ENCODE results near the gene GPBAR1. TPM values are rescaled to one million over a fixed set of nuclear protein-coding genes. Genes with fewer than 3 reads are reported as not detected.

The GPBAR1 gene
- 0.41 and 0.87 TPM in 2 replicates for total RNA-seq

- Mint-ChIP-seq H3K4me3 (ENCODE audit: low read depth) (no peak within 1 kb of the TSS), H3K9me3 (no peaks in the 10 kb centered on the region), H3K4me1 (ENCODE audit: low read depth) (peaks cover 16% of the 10 kb centered on the region), H3K27ac (peak within 1 kb of the TSS; percentile 39), H3K36me3 (ENCODE audit: low read depth) (peaks cover 21% of the 10 kb centered on the region), H3K27me3 (ENCODE audit: low read depth) (no peaks in the 10 kb centered on the region)
- intact Hi-C loops (cut with micrococcal nuclease): no loop called here
- DNase-seq (ENCODE audit: low spot score): no peak
Measured at GRCh38 chr2:218260742-218261422, at the start of gene GPBAR1. TSS of gene GPBAR1 (plus strand) at chr2:218261015. CDS start at chr2:218262725, 1,710 bp downstream.

GRCh38 chr2:218214116-218214515, 46.7 kb upstream of the GPBAR1 start:
- peaks cover 19% of the 10 kb centered on the region for H3K4me1 Mint-ChIP-seq (ENCODE audit: low read depth)
- peaks cover 34% of the 10 kb centered on the region for H3K36me3 Mint-ChIP-seq (ENCODE audit: low read depth)
- H3K4me3 Mint-ChIP-seq (ENCODE audit: low read depth): no peak overlapping the region
- intact Hi-C loops (cut with micrococcal nuclease): no loop called here
- peaks cover 8% of the 10 kb centered on the region for H3K27me3 Mint-ChIP-seq (ENCODE audit: low read depth)
- no peak overlapping the region for H3K27ac Mint-ChIP-seq
- DNase-seq (ENCODE audit: low spot score): no peak
- H3K9me3 Mint-ChIP-seq: peaks cover 18% of the 10 kb centered on the region

GRCh38 chr2:218216336-218216673, 44.5 kb upstream of the GPBAR1 start:
- intact Hi-C loops (cut with micrococcal nuclease): loop anchor here (5.0 kb wide), 1 partner anchor 1171 kb away; the partner anchor contains the start of gene DNPEP
- H3K27ac Mint-ChIP-seq: peak overlapping the region; percentile 91
- H3K27me3 Mint-ChIP-seq (ENCODE audit: low read depth): peaks cover 2% of the 10 kb centered on the region
- peaks cover 44% of the 10 kb centered on the region for H3K36me3 Mint-ChIP-seq (ENCODE audit: low read depth)
- peaks cover 30% of the 10 kb centered on the region for H3K4me1 Mint-ChIP-seq (ENCODE audit: low read depth)
- peaks cover 4% of the 10 kb centered on the region for H3K9me3 Mint-ChIP-seq
- DNase-seq (ENCODE audit: low spot score): no peak
- peak overlapping the region; percentile 89 for H3K4me3 Mint-ChIP-seq (ENCODE audit: low read depth)

- Mint-ChIP-seq H3K36me3 (ENCODE audit: low read depth) (peaks cover 49% of the 10 kb centered on the region), H3K27ac (peak within 1 kb of the TSS; percentile 95), H3K27me3 (ENCODE audit: low read depth) (peaks cover 2% of the 10 kb centered on the region)
Measured at GRCh38 chr2:218216674-218217359, 44.0 kb upstream of the GPBAR1 start, which contains the start of gene ARPC2. TSS of gene ARPC2 (plus strand) at chr2:218217189. CDS start at chr2:218217471, 282 bp downstream.

GRCh38 chr2:218217360-218218267, 43.2 kb upstream of the GPBAR1 start:
- DNase-seq (ENCODE audit: low spot score): peak; percentile 61
- Mint-ChIP-seq H3K27ac (peak overlapping the region; percentile 95), H3K27me3 (ENCODE audit: low read depth) (no peaks in the 10 kb centered on the region), H3K4me3 (ENCODE audit: low read depth) (peak overlapping the region; percentile 89), H3K4me1 (ENCODE audit: low read depth) (peaks cover 39% of the 10 kb centered on the region), H3K9me3 (no peaks in the 10 kb centered on the region), H3K36me3 (ENCODE audit: low read depth) (peaks cover 55% of the 10 kb centered on the region)
- intact Hi-C loops (cut with micrococcal nuclease): loop anchor here (1.0 to 5.0 kb wide), 8 partner anchors 12 to 1170 kb away; partner anchors contain the start of genes AAMP, CNOT9, DNPEP and PNKD

More at GRCh38 chr2:218216674-218217359, 44.0 kb upstream of the GPBAR1 start, which contains the start of gene ARPC2:
- peak; percentile 95 for DNase-seq (ENCODE audit: low spot score)
- peaks cover 35% of the 10 kb centered on the region for H3K4me1 Mint-ChIP-seq (ENCODE audit: low read depth)
- H3K4me3 Mint-ChIP-seq (ENCODE audit: low read depth): peak within 1 kb of the TSS; percentile 89
- intact Hi-C loops (cut with micrococcal nuclease): loop anchor here (1.0 to 5.0 kb wide), 3 partner anchors 53 to 1170 kb away; partner anchors contain the start of genes AAMP, CNOT9, DNPEP and PNKD
- H3K9me3 Mint-ChIP-seq: peaks cover 3% of the 10 kb centered on the region

- Mint-ChIP-seq H3K27ac (peak overlapping the region; percentile 95), H3K4me1 (ENCODE audit: low read depth) (peaks cover 49% of the 10 kb centered on the region), H3K36me3 (ENCODE audit: low read depth) (peaks cover 61% of the 10 kb centered on the region), H3K4me3 (ENCODE audit: low read depth) (peak overlapping the region; percentile 89), H3K9me3 (no peaks in the 10 kb centered on the region), H3K27me3 (ENCODE audit: low read depth) (no peaks in the 10 kb centered on the region)
- intact Hi-C loops (cut with micrococcal nuclease): loop anchor here (1.0 to 5.0 kb wide), 6 partner anchors 11 to 1169 kb away; partner anchors contain the start of gene DNPEP
- no peak for DNase-seq (ENCODE audit: low spot score)
Measured at GRCh38 chr2:218218268-218219185, 42.3 kb upstream of the GPBAR1 start.

- Mint-ChIP-seq H3K4me1 (ENCODE audit: low read depth) (peaks cover 56% of the 10 kb centered on the region), H3K27ac (peak overlapping the region; percentile 95), H3K9me3 (no peaks in the 10 kb centered on the region), H3K36me3 (ENCODE audit: low read depth) (peaks cover 75% of the 10 kb centered on the region), H3K4me3 (ENCODE audit: low read depth) (peak overlapping the region; percentile 89), H3K27me3 (ENCODE audit: low read depth) (no peaks in the 10 kb centered on the region)
- no peak for DNase-seq (ENCODE audit: low spot score)
- intact Hi-C loops (cut with micrococcal nuclease): loop anchor here (2.0 to 5.0 kb wide), 3 partner anchors 37 to 1167 kb away; partner anchors contain the start of gene DNPEP
Measured at GRCh38 chr2:218219934-218220333, 40.9 kb upstream of the GPBAR1 start.

GRCh38 chr2:218221000-218221399, 39.8 kb upstream of the GPBAR1 start:
- Mint-ChIP-seq H3K9me3 (no peaks in the 10 kb centered on the region), H3K4me3 (ENCODE audit: low read depth) (peak overlapping the region; percentile 89), H3K36me3 (ENCODE audit: low read depth) (peaks cover 86% of the 10 kb centered on the region), H3K27ac (peak overlapping the region; percentile 95), H3K4me1 (ENCODE audit: low read depth) (peaks cover 66% of the 10 kb centered on the region), H3K27me3 (ENCODE audit: low read depth) (no peaks in the 10 kb centered on the region)
- intact Hi-C loops (cut with micrococcal nuclease): no loop called here
- no peak for DNase-seq (ENCODE audit: low spot score)

- intact Hi-C loops (cut with micrococcal nuclease): no loop called here
- Mint-ChIP-seq H3K27ac (peak overlapping the region; percentile 61), H3K36me3 (ENCODE audit: low read depth) (peaks cover 94% of the 10 kb centered on the region), H3K4me3 (ENCODE audit: low read depth) (peak overlapping the region; percentile 55), H3K4me1 (ENCODE audit: low read depth) (peaks cover 71% of the 10 kb centered on the region), H3K9me3 (no peaks in the 10 kb centered on the region), H3K27me3 (ENCODE audit: low read depth) (no peaks in the 10 kb centered on the region)
- DNase-seq (ENCODE audit: low spot score): no peak
Measured at GRCh38 chr2:218223046-218223445, 37.8 kb upstream of the GPBAR1 start.

GRCh38 chr2:218224186-218224585, 36.6 kb upstream of the GPBAR1 start:
- H3K9me3 Mint-ChIP-seq: no peaks in the 10 kb centered on the region
- intact Hi-C loops (cut with micrococcal nuclease): no loop called here
- H3K36me3 Mint-ChIP-seq (ENCODE audit: low read depth): peaks cover 93% of the 10 kb centered on the region
- peak overlapping the region; percentile 68 for H3K27ac Mint-ChIP-seq
- no peaks in the 10 kb centered on the region for H3K27me3 Mint-ChIP-seq (ENCODE audit: low read depth)
- H3K4me3 Mint-ChIP-seq (ENCODE audit: low read depth): peak overlapping the region; percentile 48
- H3K4me1 Mint-ChIP-seq (ENCODE audit: low read depth): peaks cover 83% of the 10 kb centered on the region
- no peak for DNase-seq (ENCODE audit: low spot score)

GRCh38 chr2:218226903-218227302, 33.9 kb upstream of the GPBAR1 start:
- Mint-ChIP-seq H3K27ac (peak overlapping the region; percentile 68), H3K4me1 (ENCODE audit: low read depth) (peaks cover 73% of the 10 kb centered on the region), H3K9me3 (no peaks in the 10 kb centered on the region), H3K27me3 (ENCODE audit: low read depth) (no peaks in the 10 kb centered on the region), H3K36me3 (ENCODE audit: low read depth) (peaks cover 91% of the 10 kb centered on the region), H3K4me3 (ENCODE audit: low read depth) (peak overlapping the region; percentile 33)
- intact Hi-C loops (cut with micrococcal nuclease): loop anchor here (5.0 kb wide), 1 partner anchor 670 kb away; no protein-coding TSS in a partner anchor
- DNase-seq (ENCODE audit: low spot score): no peak

Measured in activated T-helper 2 cell treated with anti-CD3 and anti-CD28 coated beads, Interferon-gamma antibody, Interleukin-2, Interleukin-4, amounts not matched to agents 10 μg/mL and 5 μg/mL and 100 μg/mL, durations not matched to agents 14 hours and 24 hours and 36 hours (primary cell).